Measurements from ENCODE around the gene TOR1B.

Gene TOR1B

DNA sequence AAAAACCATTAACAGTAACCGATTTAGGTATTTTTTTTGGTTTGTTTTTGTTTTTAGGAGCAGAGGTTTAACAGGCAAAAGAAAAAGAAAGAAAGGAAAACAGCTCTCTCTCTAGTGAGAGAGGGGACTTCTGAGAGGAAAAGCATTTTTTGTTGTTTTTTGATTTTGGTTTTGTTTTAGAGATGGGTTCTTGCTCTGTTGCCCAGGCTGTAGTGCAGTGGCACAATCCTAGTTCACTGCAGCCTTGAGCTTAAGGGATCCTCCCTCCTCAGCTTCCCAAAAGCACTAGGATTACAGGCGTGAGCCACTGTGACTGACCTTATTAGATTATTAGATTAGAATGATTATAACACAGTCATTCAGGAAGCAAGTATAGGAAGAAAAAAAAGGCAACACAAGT, 42.4 kb downstream of the TOR1B start:
- DNase-seq (ENCODE audit: low read depth) = no peak

DNA sequence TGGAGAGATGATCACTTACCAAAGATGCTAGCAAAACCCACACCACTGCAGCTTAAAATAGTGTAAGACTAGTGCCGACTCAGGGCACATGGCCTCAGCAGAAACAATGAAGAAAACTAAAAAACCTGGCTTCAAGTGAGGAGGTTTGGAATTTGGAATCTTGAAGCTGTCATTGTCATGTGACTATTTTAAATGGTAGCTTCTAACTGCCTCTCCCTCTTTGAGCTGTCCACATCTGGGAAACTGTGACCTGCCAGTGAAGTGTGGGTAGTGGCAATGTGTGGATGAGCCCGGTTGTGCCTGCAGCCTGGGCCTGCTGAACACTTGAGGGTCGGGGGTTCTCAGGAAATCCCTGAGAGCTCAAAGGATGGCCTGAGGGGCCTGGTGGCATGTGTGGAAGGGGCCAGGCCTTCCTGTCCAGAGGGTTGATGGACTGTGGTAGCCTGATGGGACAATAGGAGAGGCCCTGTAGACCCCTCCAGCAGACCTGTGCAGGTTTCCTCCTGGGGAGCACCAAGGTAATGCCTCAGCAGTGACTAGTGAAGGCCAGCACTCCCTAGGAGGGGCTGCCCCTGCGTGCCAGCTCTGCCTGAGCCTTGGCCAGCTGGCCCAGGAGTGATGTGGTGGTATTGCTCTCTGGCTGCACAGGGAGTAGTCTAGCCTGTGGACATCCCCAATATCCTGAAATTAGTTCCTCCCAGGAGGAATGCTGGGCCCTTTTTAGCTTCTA, 45.9 kb downstream of the TOR1B start:
- DNase-seq (ENCODE audit: low read depth) = no peak

DNA sequence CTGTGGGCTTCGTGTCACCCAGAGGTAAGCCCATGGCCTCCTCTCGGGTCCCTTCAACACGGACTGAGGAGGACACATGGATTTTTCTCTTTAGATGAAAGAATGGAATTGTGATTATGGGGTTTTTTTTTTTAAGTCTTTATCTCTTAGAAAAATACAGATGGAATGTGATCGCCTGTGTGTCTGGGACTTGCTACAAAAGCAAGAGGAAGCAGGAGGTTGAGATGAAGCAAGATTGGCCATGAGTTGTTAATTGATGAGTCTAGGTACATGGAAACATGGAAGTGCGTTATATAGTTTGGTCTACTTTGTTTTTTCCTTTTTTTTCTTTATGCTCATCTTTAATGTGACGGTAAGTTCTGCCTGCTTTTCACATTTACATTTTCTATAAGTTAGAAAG, 46.9 kb downstream of the TOR1B start:
- DNase-seq (ENCODE audit: low read depth) = no peak

DNA sequence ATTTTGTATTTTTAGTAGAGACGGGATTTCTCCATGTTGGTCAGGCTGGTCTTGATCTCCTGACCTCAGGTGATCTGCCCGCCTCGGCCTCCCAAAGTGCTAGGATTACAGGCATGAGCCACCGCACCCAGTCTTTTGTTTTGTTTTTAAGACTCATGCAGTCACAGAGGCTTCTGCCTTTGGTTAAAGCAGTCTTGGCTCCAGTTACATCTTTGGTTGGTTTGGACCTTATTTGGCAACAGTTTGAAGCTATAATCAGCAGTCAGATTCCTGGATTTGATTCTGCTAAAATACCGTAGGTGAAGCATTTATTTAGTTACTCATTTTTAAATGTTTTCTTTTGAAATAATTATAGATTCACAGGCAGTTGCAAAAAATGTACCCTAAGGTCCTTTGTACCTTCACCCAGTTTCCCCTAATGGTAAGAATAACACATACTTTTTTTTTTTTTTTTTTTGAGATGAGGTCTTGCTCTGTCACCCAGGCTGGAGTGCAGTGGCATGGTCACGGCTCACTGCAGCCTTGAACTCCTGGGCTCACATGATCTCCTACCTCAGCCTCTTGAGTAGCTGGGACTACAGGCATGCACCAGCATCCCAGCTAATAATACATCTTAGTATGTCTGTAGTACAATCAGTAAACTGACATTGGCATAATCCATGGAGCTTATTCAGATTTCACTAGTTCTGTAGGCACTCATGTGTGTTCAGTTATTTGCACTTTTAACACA, 48.0 kb downstream of the TOR1B start:
- DNase-seq (ENCODE audit: low read depth) = no peak

DNA sequence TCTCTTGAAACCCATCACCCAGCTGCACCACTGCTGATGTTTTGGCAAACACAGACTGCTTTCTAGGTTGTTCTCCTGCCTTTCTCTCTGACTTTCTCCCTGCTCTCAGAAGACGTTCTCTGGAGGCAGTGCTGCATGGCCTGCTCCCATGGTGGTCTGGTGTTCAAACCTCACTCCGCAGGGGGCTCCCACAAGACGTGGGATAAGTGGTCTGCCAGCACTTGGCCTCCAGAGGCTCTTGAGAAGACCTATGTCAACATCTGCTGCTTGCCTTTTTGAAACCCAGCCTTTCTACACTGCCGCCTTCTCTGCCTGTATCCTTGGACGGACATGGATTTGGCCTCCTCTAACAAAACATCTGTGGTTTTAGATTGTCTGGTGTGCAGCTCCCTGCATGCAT, 48.8 kb downstream of the TOR1B start:
- DNase-seq (ENCODE audit: low read depth) = no peak

DNA sequence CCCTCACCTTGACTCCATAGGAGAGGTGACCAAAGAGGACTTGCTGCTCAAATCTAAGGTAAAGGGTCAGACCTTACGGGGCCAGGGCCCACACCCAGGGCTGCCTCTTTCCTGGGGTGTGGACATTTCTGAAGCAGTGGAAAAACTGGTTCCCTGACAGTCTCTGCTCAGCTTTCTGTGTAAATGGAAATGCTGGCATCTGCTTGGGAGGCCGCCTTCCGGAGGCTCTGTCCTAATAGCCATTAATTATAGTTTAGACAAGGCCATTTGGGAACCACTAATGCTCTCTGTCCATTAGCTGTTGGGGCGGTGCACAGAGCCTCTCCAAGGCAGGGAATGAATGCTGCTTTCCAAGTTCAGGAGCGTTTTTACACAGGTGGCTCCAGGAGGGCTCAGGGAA, 49.6 kb downstream of the TOR1B start:
- DNase-seq (ENCODE audit: low read depth) = no peak

DNA sequence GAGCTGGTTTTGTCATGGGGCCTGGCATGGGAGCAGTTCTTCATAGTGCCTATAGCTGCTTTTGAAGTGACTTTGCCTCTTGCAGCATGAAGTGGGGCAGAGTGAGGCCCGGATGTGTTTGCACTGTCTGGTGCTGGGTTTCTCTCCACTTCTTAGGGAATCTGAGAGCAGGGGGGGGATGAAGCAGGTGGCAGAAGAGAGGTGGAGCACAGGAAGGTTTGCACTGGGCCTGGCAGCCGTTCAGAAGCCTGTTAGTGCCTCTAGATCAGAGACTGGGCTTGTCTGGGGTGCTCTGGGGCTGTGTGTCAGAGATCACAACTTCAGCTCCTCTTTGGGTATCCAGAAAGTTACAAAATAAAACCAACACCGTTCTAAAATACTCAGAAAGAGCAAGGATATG, 50.6 kb downstream of the TOR1B start:
- DNase-seq (ENCODE audit: low read depth) = no peak

DNA sequence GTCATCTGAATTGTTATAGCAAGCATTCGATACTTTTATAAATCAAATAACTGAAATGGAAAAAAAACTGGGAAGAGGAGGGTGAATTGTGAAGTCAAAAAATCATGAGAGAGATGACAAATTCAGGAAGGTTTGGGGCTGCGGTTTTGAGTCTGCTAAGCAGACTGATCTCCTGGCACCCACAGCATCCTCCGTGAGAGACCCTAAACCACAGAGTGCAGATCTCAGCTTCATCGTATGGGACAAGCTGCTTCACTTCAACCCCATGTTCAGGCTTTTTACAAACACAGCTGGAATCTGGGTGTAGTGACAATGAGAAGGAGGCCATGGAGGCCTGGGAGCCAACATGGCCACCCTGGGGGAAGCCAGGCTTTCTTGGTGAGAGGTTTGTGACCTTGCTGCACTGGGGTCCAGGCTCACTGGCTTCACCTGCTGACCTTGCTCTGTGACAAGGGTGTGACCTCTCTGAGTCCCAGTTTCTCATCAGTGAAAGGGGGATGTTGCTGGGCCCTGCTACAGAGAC, 51.7 kb downstream of the TOR1B start:
- DNase-seq (ENCODE audit: low read depth) = no peak

DNA sequence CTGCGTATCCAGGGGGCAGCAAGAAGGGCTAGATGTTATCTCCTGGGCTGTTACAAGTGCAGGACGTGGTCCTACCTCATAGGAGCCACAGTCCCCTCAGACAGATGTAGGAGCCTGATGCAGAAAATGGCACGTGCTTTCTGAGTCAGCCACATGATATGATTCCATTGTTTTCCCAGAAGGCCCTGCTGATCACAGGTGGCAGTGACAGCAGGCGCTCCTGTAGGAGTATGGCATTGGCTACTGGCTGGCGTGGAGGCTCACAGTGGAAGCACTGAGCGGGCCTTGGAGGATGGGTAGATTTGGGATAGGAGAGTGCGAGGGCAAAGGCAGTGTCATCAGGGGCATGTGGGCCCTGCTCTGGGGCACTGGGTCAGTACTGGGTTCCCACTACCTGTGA, 54.2 kb downstream of the TOR1B start:
- DNase-seq (ENCODE audit: low read depth) = no peak

DNA sequence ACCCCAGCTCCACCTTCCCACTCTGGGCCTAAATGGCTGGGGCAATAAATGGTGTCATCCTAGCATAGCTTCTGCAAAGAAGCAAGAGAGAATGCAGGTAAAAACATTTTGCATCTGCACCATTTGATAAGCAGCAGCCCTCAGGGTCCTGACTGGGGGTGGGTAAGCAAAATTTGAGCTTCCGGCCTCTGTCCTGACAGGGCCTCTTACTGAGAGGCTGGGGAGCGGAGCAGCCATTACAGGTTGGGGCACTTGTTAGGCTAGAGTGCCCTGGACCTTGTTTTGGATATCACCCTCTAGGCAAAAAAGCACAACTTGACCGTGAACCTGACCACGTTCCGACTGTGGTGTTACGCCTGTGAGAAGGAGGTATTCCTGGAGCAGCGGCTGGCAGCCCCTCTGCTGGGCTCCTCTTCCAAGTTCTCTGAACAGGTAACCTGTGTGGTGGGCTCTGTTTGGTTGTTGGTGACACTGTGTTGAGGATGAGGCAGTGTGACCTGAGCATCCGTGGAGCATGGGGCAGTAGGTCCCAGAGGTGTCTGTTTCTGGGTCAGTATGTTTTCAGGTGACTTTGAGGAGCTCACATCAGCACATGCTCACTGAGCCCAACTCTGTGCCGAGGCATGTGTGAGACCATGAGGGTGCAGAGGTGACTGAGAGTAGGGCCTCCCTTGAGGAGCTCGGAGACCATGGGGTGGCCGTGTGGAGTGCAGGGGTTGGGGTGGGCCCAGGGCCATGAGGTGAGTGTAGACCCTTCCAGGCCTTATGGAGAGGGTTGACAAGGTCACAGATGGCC, 55.4 kb downstream of the TOR1B start:
- DNase-seq (ENCODE audit: low read depth) = no peak
